ENCODE data around the gene KLF11. TPM values are rescaled to one million over a fixed set of nuclear protein-coding genes. Genes with fewer than 3 reads are reported as not detected.

Gene KLF11
- total RNA-seq, 1 experiment from 2014 or later: 21.0 TPM

- no peaks in the 10 kb centered on the region for H3K27me3 ChIP-seq (replicated peaks; ENCODE audit: control insufficient read depth, insufficient read depth, low read length)
- TF ChIP-seq CTCF (IDR thresholded peaks at IDR 0.05; ENCODE audit: insufficient read depth in 1 of 2, low read depth in 1 of 2, low read length in 1 of 2, severe bottlenecking in 1 of 2, unreplicated experiment in 1 of 2): no peak
- H3K9me3 ChIP-seq: no peaks in the 10 kb centered on the region
- Mint-ChIP-seq H3K27ac (ENCODE audit: unreplicated experiment) (no peak overlapping the region), H3K27me3 (ENCODE audit: insufficient read depth, unreplicated experiment) (no peaks in the 10 kb centered on the region), H3K9me3 (ENCODE audit: unreplicated experiment) (no peaks in the 10 kb centered on the region), H3K4me3 (ENCODE audit: unreplicated experiment) (no peak overlapping the region), H3K36me3 (ENCODE audit: insufficient read depth, unreplicated experiment) (no peaks in the 10 kb centered on the region), H3K4me1 (ENCODE audit: low read depth, unreplicated experiment) (no peaks in the 10 kb centered on the region)
- DNase-seq: peak in 1 of 2 experiments; percentile 14
- H3K4me3 ChIP-seq (ENCODE audit: low read depth, low read length): no peak overlapping the region
- CTCF ChIA-PET: interaction anchor here (0.6 to 1.3 kb wide), 2 partner anchors 32 to 33 kb away, joined by 3 to 5 read pairs; no protein-coding TSS in a partner anchor
- no peaks in the 10 kb centered on the region for H3K4me1 ChIP-seq
- intact Hi-C loops (cut with micrococcal nuclease; ENCODE audit: unreplicated experiment): no loop called here
- POLR2A ChIA-PET: interaction anchor here (0.6 kb wide), 1 partner anchor 117 kb away, joined by 6 read pairs; no protein-coding TSS in a partner anchor
- no TSS peak for BruUV-seq (replicated peaks)
- H3K36me3 ChIP-seq (ENCODE audit: control insufficient read depth, insufficient read depth, low read length): no peaks in the 10 kb centered on the region
These were observed 26.5 kb upstream of the KLF11 start for GRCh38 chr2:10016802-10017258.

GRCh38 chr2:10017313-10017941, 25.9 kb upstream of the KLF11 start:
- CTCF ChIA-PET: interaction anchor here (0.7 to 1.3 kb wide), 2 partner anchors 33 to 484 kb away, joined by 3 read pairs; no protein-coding TSS in a partner anchor

GRCh38 chr2:10019174-10019573, 24.2 kb upstream of the KLF11 start:
- no peaks in the 10 kb centered on the region for H3K36me3 Mint-ChIP-seq (ENCODE audit: insufficient read depth, unreplicated experiment)
- H3K4me1 ChIP-seq: no peaks in the 10 kb centered on the region
- TF ChIP-seq CTCF (IDR thresholded peaks at IDR 0.05; ENCODE audit: insufficient read depth in 1 of 2, low read depth in 1 of 2, low read length in 1 of 2, severe bottlenecking in 1 of 2, unreplicated experiment in 1 of 2): no peak
- H3K4me3 ChIP-seq (ENCODE audit: low read depth, low read length): no peak overlapping the region
- no peaks in the 10 kb centered on the region for H3K9me3 Mint-ChIP-seq (ENCODE audit: unreplicated experiment)
- BruUV-seq (replicated peaks): no TSS peak
- H3K27me3 Mint-ChIP-seq (ENCODE audit: insufficient read depth, unreplicated experiment): no peaks in the 10 kb centered on the region
- ChIA-PET POLR2A (no interaction called here), CTCF (no interaction called here)
- H3K36me3 ChIP-seq (ENCODE audit: control insufficient read depth, insufficient read depth, low read length): no peaks in the 10 kb centered on the region
- intact Hi-C loops (cut with micrococcal nuclease; ENCODE audit: unreplicated experiment): no loop called here
- no peaks in the 10 kb centered on the region for H3K4me1 Mint-ChIP-seq (ENCODE audit: low read depth, unreplicated experiment)
- peak in 1 of 2 experiments; percentile 12 for DNase-seq
- H3K9me3 ChIP-seq: no peaks in the 10 kb centered on the region
- no peaks in the 10 kb centered on the region for H3K27me3 ChIP-seq (replicated peaks; ENCODE audit: control insufficient read depth, insufficient read depth, low read length)
- H3K27ac Mint-ChIP-seq (ENCODE audit: unreplicated experiment): no peak overlapping the region
- no peak overlapping the region for H3K4me3 Mint-ChIP-seq (ENCODE audit: unreplicated experiment)

More at GRCh38 chr2:10017313-10017941, 25.9 kb upstream of the KLF11 start:
- POLR2A ChIA-PET: interaction anchor here (0.6 kb wide), 1 partner anchor 116 kb away, joined by 6 read pairs; no protein-coding TSS in a partner anchor
- BruUV-seq (replicated peaks): no TSS peak
- TF ChIP-seq CTCF (IDR thresholded peaks at IDR 0.05; ENCODE audit: insufficient read depth in 1 of 2, low read depth in 1 of 2, low read length in 1 of 2, severe bottlenecking in 1 of 2, unreplicated experiment in 1 of 2): no peak
- intact Hi-C loops (cut with micrococcal nuclease; ENCODE audit: unreplicated experiment): no loop called here
- Histone ChIP-seq H3K36me3 (ENCODE audit: control insufficient read depth, insufficient read depth, low read length) (no peaks in the 10 kb centered on the region), H3K4me1 (no peaks in the 10 kb centered on the region), H3K9me3 (no peaks in the 10 kb centered on the region), H3K4me3 (ENCODE audit: low read depth, low read length) (no peak overlapping the region), H3K27me3 (replicated peaks; ENCODE audit: control insufficient read depth, insufficient read depth, low read length) (no peaks in the 10 kb centered on the region)
- no peaks in the 10 kb centered on the region for H3K9me3 Mint-ChIP-seq (ENCODE audit: unreplicated experiment)
- no peak for DNase-seq
- H3K4me1 Mint-ChIP-seq (ENCODE audit: low read depth, unreplicated experiment): no peaks in the 10 kb centered on the region
- H3K27ac Mint-ChIP-seq (ENCODE audit: unreplicated experiment): no peak overlapping the region
- H3K36me3 Mint-ChIP-seq (ENCODE audit: insufficient read depth, unreplicated experiment): no peaks in the 10 kb centered on the region
- no peak overlapping the region for H3K4me3 Mint-ChIP-seq (ENCODE audit: unreplicated experiment)
- no peaks in the 10 kb centered on the region for H3K27me3 Mint-ChIP-seq (ENCODE audit: insufficient read depth, unreplicated experiment)

Measured in Caco-2 (cell line).